ENCODE results near the gene DRC1.
"Not testable (repeated sequence)": the region's sequence is repeated elsewhere in the genome, so short reads cannot be mapped to it uniquely, and the experiment has no call there.

DRC1 gene

GRCh38 chr2:26401739-26402541, at the start of gene DRC1:
Gene DRC1, plus strand, starts transcription at chr2:26401920. Its CDS starts 70 bp downstream, at chr2:26401990.
- no peak for DNase-seq (ENCODE audit: extremely low read depth in 1 of 2, low read depth in 1 of 2)

GRCh38 chr2:26352892-26353291, 48.8 kb upstream of the DRC1 start:
- DNase-seq (ENCODE audit: extremely low read depth in 1 of 2, low read depth in 1 of 2): peak in 1 of 2 donors; percentile 36

GRCh38 chr2:26354469-26354868, 47.3 kb upstream of the DRC1 start:
- DNase-seq (ENCODE audit: extremely low read depth in 1 of 2, low read depth in 1 of 2): not testable (repeated sequence)

- no peak for DNase-seq (ENCODE audit: extremely low read depth in 1 of 2, low read depth in 1 of 2)
These were observed 46.4 kb upstream of the DRC1 start for GRCh38 chr2:26355038-26355995.

GRCh38 chr2:26356111-26356510, 45.6 kb upstream of the DRC1 start:
- no peak for DNase-seq (ENCODE audit: extremely low read depth in 1 of 2, low read depth in 1 of 2)

- DNase-seq (ENCODE audit: extremely low read depth in 1 of 2, low read depth in 1 of 2): no peak
These were observed 44.9 kb upstream of the DRC1 start for GRCh38 chr2:26356771-26357170.

- DNase-seq (ENCODE audit: extremely low read depth in 1 of 2, low read depth in 1 of 2): no peak
These were observed 41.7 kb upstream of the DRC1 start for GRCh38 chr2:26359886-26360473.

GRCh38 chr2:26363323-26363722, 38.4 kb upstream of the DRC1 start:
- DNase-seq (ENCODE audit: extremely low read depth in 1 of 2, low read depth in 1 of 2): no peak

- DNase-seq (ENCODE audit: extremely low read depth in 1 of 2, low read depth in 1 of 2): no peak
These were observed 37.8 kb upstream of the DRC1 start for GRCh38 chr2:26363958-26364357.

GRCh38 chr2:26364669-26365068, 37.1 kb upstream of the DRC1 start:
- no peak for DNase-seq (ENCODE audit: extremely low read depth in 1 of 2, low read depth in 1 of 2)

GRCh38 chr2:26366957-26367356, 34.8 kb upstream of the DRC1 start:
- DNase-seq (ENCODE audit: extremely low read depth in 1 of 2, low read depth in 1 of 2): no peak

GRCh38 chr2:26369664-26370063, 32.1 kb upstream of the DRC1 start:
- not testable (repeated sequence) for DNase-seq (ENCODE audit: extremely low read depth in 1 of 2, low read depth in 1 of 2)

GRCh38 chr2:26370909-26371308, 30.8 kb upstream of the DRC1 start:
- DNase-seq (ENCODE audit: extremely low read depth in 1 of 2, low read depth in 1 of 2): not testable (repeated sequence)

GRCh38 chr2:26376799-26377198, 24.9 kb upstream of the DRC1 start:
- DNase-seq (ENCODE audit: extremely low read depth in 1 of 2, low read depth in 1 of 2): no peak

- DNase-seq (ENCODE audit: extremely low read depth in 1 of 2, low read depth in 1 of 2): no peak
These were observed 21.4 kb upstream of the DRC1 start for GRCh38 chr2:26380281-26380680.

- DNase-seq (ENCODE audit: extremely low read depth in 1 of 2, low read depth in 1 of 2): no peak
These were observed 19.2 kb upstream of the DRC1 start for GRCh38 chr2:26382564-26382963.

- no peak for DNase-seq (ENCODE audit: extremely low read depth in 1 of 2, low read depth in 1 of 2)
These were observed 17.5 kb upstream of the DRC1 start for GRCh38 chr2:26384183-26384582.

GRCh38 chr2:26384597-26384996, 17.1 kb upstream of the DRC1 start:
- no peak for DNase-seq (ENCODE audit: extremely low read depth in 1 of 2, low read depth in 1 of 2)

GRCh38 chr2:26387189-26387588, 14.5 kb upstream of the DRC1 start:
- DNase-seq (ENCODE audit: extremely low read depth in 1 of 2, low read depth in 1 of 2): no peak

- DNase-seq (ENCODE audit: extremely low read depth in 1 of 2, low read depth in 1 of 2): no peak
These were observed 7.0 kb upstream of the DRC1 start for GRCh38 chr2:26394694-26395093.

GRCh38 chr2:26395394-26395793, 6.3 kb upstream of the DRC1 start:
- no peak for DNase-seq (ENCODE audit: extremely low read depth in 1 of 2, low read depth in 1 of 2)

Measured in stimulated activated CD8-positive, alpha-beta memory T cell treated with anti-CD3 and anti-CD28 coated beads, Interleukin-7, amount 100 ng/mL, for 48 hours (primary cell).